Testis (tissue), 2 donors: ENCODE data around the gene KLHL42.

Experiments used
- CTCF ChIP-seq, 3 experiments: fragments of 450-650 bp in 2 of 3; fragments of 200-600 bp in 1 of 3; sonication (generic) in 1 of 3; IDR thresholded peaks; one replicate each; pipeline ENCODE4 v1.5.1; 2016 to 2019; ENCODE audit warnings: antibody characterized with exemption in 3 of 3, mild to moderate bottlenecking in 2 of 3, moderate library complexity in 1 of 3
- POLR2A ChIP-seq: fragments of 450-650 bp; IDR thresholded peaks from one replicate; pipeline ENCODE4 v1.6.1; 2017; ENCODE audit warnings: antibody characterized with exemption, mild to moderate bottlenecking, moderate library complexity

DNA sequence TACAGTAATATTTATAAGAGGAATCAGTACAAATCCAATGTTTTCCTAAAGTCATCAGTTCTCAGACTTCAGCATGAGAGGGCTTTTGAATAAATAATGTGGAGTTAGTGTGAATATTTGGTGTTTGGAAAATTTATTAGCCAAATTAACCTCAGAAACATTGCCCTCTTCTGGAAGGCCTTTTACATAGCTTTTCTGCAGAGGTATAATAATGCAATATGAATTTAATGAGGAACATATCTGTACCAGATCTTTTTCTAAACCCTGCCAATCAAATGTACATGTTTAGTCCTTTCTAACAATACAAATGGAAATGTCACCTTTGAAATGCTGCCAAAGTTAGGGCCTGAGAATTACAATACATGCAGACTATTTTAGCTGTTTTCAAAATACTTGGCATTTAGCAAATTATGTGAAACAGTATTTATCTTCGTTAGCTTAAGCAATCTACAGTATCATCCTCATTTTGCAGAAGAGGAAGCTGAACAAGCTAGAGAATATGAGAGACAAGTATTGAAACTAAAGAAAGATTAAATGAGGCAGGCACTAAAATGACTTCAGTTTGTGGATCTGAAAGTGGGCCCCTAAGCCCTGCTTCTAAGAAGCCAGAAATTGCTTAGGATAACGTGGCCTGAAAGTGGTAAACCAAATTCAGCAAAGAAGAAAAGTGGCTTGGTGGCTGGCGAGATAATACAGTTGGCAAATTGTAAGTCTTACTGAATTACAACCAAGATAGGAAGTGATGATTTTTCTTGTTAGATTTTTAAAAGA lies 60.4 kb downstream of the KLHL42 start:
- no peak for TF ChIP-seq POLR2A
- no peak for TF ChIP-seq CTCF (IDR thresholded peaks at IDR 0.05)
